ENCODE data around the gene LRRC28. TPM values are rescaled to one million over a fixed set of nuclear protein-coding genes. Genes with fewer than 3 reads are reported as not detected.

Gene LRRC28
- total RNA-seq, 1 experiment from 2014 or later: 21.4 TPM

DNA sequence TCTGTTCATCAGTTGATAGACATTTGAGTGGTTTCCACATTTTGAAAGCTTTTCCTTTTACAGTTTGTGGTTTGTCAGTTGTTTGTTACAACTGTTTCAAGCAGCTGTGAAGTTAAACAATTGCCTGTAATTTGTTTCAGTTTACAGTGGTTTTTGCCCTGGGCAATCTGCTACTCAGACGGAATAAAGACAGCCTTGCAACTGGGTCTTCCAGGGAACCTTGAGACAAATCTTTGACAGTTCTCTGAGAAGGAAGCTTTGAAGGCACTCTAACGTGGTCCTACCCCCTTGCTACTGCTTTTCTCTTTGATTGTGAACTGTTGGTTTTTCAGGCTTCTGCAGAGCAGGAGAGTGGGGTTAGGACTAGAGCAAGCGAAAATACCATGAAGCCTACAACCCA is 28.0 kb downstream of the LRRC28 start (continued):
- TF ChIP-seq, protein P1, sequence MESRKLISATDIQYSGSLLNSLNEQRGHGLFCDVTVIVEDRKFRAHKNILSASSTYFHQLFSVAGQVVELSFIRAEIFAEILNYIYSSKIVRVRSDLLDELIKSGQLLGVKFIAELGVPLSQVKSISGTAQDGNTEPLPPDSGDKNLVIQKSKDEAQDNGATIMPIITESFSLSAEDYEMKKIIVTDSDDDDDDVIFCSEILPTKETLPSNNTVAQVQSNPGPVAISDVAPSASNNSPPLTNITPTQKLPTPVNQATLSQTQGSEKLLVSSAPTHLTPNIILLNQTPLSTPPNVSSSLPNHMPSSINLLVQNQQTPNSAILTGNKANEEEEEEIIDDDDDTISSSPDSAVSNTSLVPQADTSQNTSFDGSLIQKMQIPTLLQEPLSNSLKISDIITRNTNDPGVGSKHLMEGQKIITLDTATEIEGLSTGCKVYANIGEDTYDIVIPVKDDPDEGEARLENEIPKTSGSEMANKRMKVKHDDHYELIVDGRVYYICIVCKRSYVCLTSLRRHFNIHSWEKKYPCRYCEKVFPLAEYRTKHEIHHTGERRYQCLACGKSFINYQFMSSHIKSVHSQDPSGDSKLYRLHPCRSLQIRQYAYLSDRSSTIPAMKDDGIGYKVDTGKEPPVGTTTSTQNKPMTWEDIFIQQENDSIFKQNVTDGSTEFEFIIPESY (IDR thresholded peaks at IDR 0.05; ENCODE audit: extremely low read depth, insufficient replicate concordance, low read length): no peak
- no peak for TF ChIP-seq CEBPB (IDR thresholded peaks at IDR 0.05; ENCODE audit: low read depth)
- no peak for TF ChIP-seq CBX3 (IDR thresholded peaks at IDR 0.05; ENCODE audit: low read depth)

- TF ChIP-seq ELF1 (IDR thresholded peaks at IDR 0.05; ENCODE audit: borderline replicate concordance, low read depth) (no peak), TCF7L2 (IDR thresholded peaks at IDR 0.05; ENCODE audit: borderline replicate concordance, extremely low read depth, insufficient read depth, insufficient read length) (no peak), EGR1 (IDR thresholded peaks at IDR 0.05; ENCODE audit: low read depth) (no peak), POLR2A (IDR thresholded peaks at IDR 0.05; ENCODE audit: borderline replicate concordance, extremely low read depth, insufficient read depth, insufficient read length) (no peak), YY1 (IDR thresholded peaks at IDR 0.05; ENCODE audit: extremely low read depth, insufficient replicate concordance, low read depth, low read length) (no peak), EZH2 (IDR thresholded peaks at IDR 0.05) (no peak), CTCF (IDR thresholded peaks at IDR 0.05 in 2 of 3, conservative IDR thresholded peaks at IDR 0.05 in 1 of 3; ENCODE audit: borderline replicate concordance in 1 of 3, insufficient read depth in 1 of 3, low read depth in 2 of 3, low read length in 2 of 3) (no peak), FOSL1 (IDR thresholded peaks at IDR 0.05; ENCODE audit: low read depth) (no peak), JUND (IDR thresholded peaks at IDR 0.05) (no peak), CBX3 (IDR thresholded peaks at IDR 0.05; ENCODE audit: low read depth) (no peak), SIN3A (IDR thresholded peaks at IDR 0.05; ENCODE audit: low read depth) (no peak), SP1 (IDR thresholded peaks at IDR 0.05; ENCODE audit: low read depth) (no peak), CEBPB (IDR thresholded peaks at IDR 0.05; ENCODE audit: low read depth) (no peak), POLR2AphosphoS5 (IDR thresholded peaks at IDR 0.05; ENCODE audit: low read depth, low read length) (no peak), ZFX (IDR thresholded peaks at IDR 0.05) (no peak), RAD21 (IDR thresholded peaks at IDR 0.05; ENCODE audit: low read depth) (no peak)
- TF ChIP-seq, protein P2, sequence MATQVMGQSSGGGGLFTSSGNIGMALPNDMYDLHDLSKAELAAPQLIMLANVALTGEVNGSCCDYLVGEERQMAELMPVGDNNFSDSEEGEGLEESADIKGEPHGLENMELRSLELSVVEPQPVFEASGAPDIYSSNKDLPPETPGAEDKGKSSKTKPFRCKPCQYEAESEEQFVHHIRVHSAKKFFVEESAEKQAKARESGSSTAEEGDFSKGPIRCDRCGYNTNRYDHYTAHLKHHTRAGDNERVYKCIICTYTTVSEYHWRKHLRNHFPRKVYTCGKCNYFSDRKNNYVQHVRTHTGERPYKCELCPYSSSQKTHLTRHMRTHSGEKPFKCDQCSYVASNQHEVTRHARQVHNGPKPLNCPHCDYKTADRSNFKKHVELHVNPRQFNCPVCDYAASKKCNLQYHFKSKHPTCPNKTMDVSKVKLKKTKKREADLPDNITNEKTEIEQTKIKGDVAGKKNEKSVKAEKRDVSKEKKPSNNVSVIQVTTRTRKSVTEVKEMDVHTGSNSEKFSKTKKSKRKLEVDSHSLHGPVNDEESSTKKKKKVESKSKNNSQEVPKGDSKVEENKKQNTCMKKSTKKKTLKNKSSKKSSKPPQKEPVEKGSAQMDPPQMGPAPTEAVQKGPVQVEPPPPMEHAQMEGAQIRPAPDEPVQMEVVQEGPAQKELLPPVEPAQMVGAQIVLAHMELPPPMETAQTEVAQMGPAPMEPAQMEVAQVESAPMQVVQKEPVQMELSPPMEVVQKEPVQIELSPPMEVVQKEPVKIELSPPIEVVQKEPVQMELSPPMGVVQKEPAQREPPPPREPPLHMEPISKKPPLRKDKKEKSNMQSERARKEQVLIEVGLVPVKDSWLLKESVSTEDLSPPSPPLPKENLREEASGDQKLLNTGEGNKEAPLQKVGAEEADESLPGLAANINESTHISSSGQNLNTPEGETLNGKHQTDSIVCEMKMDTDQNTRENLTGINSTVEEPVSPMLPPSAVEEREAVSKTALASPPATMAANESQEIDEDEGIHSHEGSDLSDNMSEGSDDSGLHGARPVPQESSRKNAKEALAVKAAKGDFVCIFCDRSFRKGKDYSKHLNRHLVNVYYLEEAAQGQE (IDR thresholded peaks at IDR 0.05; ENCODE audit: low read depth): no peak
- TF ChIP-seq, protein P3, sequence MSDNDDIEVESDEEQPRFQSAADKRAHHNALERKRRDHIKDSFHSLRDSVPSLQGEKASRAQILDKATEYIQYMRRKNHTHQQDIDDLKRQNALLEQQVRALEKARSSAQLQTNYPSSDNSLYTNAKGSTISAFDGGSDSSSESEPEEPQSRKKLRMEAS (IDR thresholded peaks at IDR 0.05): no peak
- intact Hi-C loops (cut with micrococcal nuclease): no loop called here
- Histone ChIP-seq H3K9me3 (ENCODE audit: control insufficient read depth in 1 of 2, insufficient read depth in 1 of 2, low read depth in 1 of 2, low read length in 2 of 2) (no peaks in the 10 kb centered on the region), H4K20me1 (ENCODE audit: insufficient read depth) (no peaks in the 10 kb centered on the region), H3K4me1 (ENCODE audit: control insufficient read depth in 1 of 2, insufficient read depth in 2 of 2, low read length in 2 of 2) (no peaks in the 10 kb centered on the region), H3K27ac (ENCODE audit: low read depth, low read length) (no peak overlapping the region), H3K79me2 (ENCODE audit: insufficient read depth, low read length) (no peaks in the 10 kb centered on the region; the same call in 1 of the 2 replicates), H3K27me3 (ENCODE audit: insufficient read depth, low read length) (no peaks in the 10 kb centered on the region), H3K4me3 (replicated peaks in 1 of 2; ENCODE audit: low read depth in 1 of 2, low read length in 2 of 2) (no peak overlapping the region), H3K9ac (ENCODE audit: low read length) (no peak overlapping the region), H3K36me3 (ENCODE audit: control insufficient read depth in 1 of 2, insufficient read depth in 2 of 2, low read length in 2 of 2) (no peaks in the 10 kb centered on the region), H2AFZ (ENCODE audit: low read depth, low read length, poor library complexity, severe bottlenecking) (no peak overlapping the region), H3K4me2 (ENCODE audit: low read length) (no peak overlapping the region), H3K9me2 (ENCODE audit: insufficient read depth) (no peaks in the 10 kb centered on the region)
- RAD21 ChIA-PET (ENCODE audit: low non-redundant PET in 1 of 2, low total read pairs in 2 of 2, uncharacterized antibody in 2 of 2, unreplicated experiment in 2 of 2): interaction anchor here in 1 of 2 experiments (0.7 kb wide), 1 partner anchor 577 kb away, joined by 3 read pairs; no protein-coding TSS in a partner anchor
- no TSS peak for BruUV-seq (replicated peaks)
- CTCF ChIA-PET: interaction anchor here (0.8 to 1.0 kb wide), 2 partner anchors 9 to 424 kb away, joined by 3 to 4 read pairs; no protein-coding TSS in a partner anchor
- POLR2A ChIA-PET: no interaction called here
- ATAC-seq: no peak
- no peak for DNase-seq (ENCODE audit: low read depth, low spot score)
Measured at GRCh38 chr15:99279827-99280226, 28.5 kb downstream of the LRRC28 start.

Data from HCT116 (cell line).